K562 (cell line): ENCODE measurements around the gene PEPD.

Experiments used
- CBX5 ChIP-seq: IDR thresholded peaks from 2 replicates; pipeline ENCODE4 v1.6.1; 2014; ENCODE audit warnings: low read depth, borderline replicate concordance
- HCFC1 ChIP-seq: IDR thresholded peaks from 2 replicates; pipeline ENCODE4 v1.6.1; 2012; ENCODE audit warnings: low read depth, low read length, improper control_type of control experiment
- NR2C1 ChIP-seq, 2 experiments: fragments of 450-650 bp; IDR thresholded peaks; 2 replicates each; pipeline ENCODE4 v1.6.1; 2017; ENCODE audit warnings: mild to moderate bottlenecking in 2 of 2, antibody characterized with exemption in 1 of 2, inconsistent platforms in 1 of 2, missing compliant biosample characterization in 1 of 2, missing genetic modification characterization in 1 of 2
- SMAD4 ChIP-seq: fragments of 250-450 bp; sonication (Bioruptor Pico); conservative IDR thresholded peaks from 2 replicates; pipeline ENCODE4 v1.8.0; 2021; ENCODE audit warnings: inconsistent platforms, mild to moderate bottlenecking, moderate library complexity
- ZSCAN29 ChIP-seq: fragments of 450-650 bp; IDR thresholded peaks from 2 replicates; pipeline ENCODE4 v1.6.1; 2017
- TF ChIP-seq, protein P1 (sequence below): IDR thresholded peaks from 2 replicates; pipeline ENCODE4 v1.6.1; 2016; ENCODE audit warnings: missing genetic modification characterization, missing compliant biosample characterization

DNA sequence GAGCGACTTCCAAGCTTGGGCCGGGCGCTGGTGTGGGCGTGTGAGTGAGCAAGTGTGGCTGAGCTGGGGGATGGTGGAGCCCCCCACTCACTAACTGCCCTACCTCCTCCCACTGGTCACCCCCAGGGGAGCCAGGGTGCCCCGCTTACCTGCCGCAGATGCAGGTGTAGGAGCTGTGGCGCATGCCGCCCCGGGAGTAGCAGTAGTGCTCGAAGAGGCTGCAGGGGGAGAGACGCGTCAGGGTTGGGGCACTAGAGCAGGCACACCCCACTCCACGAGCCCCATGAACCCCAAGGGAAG lies 108.2 kb downstream of the PEPD start:
- TF ChIP-seq HCFC1 (no peak), ZSCAN29 (no peak), CBX5 (no peak), NR2C1 (IDR thresholded peaks at IDR 0.05) (no peak), NR2C1 (tag; IDR thresholded peaks at IDR 0.05) (no peak), SMAD4 (CRISPR knock-in tag) (no peak)
- TF ChIP-seq, protein P1, sequence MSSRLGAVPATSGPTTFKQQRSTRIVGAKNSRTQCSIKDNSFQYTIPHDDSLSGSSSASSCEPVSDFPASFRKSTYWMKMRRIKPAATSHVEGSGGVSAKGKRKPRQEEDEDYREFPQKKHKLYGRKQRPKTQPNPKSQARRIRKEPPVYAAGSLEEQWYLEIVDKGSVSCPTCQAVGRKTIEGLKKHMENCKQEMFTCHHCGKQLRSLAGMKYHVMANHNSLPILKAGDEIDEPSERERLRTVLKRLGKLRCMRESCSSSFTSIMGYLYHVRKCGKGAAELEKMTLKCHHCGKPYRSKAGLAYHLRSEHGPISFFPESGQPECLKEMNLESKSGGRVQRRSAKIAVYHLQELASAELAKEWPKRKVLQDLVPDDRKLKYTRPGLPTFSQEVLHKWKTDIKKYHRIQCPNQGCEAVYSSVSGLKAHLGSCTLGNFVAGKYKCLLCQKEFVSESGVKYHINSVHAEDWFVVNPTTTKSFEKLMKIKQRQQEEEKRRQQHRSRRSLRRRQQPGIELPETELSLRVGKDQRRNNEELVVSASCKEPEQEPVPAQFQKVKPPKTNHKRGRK (tag): no peak
